HG03095 (cell line): ENCODE data around the gene DUSP19.
A peak's percentile ranks its signal among the peaks of the same experiment; 100 is the strongest.

Experiments
- ATAC-seq: cut with Tn5 transposase; IDR thresholded peaks from one replicate; pipeline ENCODE4 v1.9.1; 2021; ENCODE audit warnings: moderate library complexity; ENCODE audit not compliant: unreplicated experiment

Gene DUSP19

GRCh38 chr2:183063083-183063482 is 15.5 kb upstream of the DUSP19 start:
- ATAC-seq = no peak

GRCh38 chr2:183068561-183068960 is 10.0 kb upstream of the DUSP19 start:
- ATAC-seq = no peak

DNA sequence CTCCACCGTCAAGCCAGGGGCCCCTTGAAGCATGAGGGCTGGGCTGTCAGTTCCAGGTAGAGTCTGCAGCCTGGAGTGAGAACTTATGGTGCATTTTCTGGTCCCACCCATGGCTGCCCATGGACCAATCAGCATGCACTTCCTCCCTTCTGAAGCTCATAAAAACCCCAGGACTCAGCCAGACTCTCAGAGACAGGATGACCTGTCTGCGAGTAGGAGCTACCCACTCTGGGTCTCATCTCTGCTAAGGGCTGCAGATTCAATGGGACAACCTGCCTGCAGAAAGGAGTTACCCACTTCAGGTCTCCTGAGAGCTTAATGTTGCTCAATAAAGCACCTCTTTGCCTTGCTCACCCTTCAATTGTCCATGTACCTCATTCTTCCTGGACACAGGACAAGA is 9.4 kb upstream of the DUSP19 start:
- no peak for ATAC-seq

DNA sequence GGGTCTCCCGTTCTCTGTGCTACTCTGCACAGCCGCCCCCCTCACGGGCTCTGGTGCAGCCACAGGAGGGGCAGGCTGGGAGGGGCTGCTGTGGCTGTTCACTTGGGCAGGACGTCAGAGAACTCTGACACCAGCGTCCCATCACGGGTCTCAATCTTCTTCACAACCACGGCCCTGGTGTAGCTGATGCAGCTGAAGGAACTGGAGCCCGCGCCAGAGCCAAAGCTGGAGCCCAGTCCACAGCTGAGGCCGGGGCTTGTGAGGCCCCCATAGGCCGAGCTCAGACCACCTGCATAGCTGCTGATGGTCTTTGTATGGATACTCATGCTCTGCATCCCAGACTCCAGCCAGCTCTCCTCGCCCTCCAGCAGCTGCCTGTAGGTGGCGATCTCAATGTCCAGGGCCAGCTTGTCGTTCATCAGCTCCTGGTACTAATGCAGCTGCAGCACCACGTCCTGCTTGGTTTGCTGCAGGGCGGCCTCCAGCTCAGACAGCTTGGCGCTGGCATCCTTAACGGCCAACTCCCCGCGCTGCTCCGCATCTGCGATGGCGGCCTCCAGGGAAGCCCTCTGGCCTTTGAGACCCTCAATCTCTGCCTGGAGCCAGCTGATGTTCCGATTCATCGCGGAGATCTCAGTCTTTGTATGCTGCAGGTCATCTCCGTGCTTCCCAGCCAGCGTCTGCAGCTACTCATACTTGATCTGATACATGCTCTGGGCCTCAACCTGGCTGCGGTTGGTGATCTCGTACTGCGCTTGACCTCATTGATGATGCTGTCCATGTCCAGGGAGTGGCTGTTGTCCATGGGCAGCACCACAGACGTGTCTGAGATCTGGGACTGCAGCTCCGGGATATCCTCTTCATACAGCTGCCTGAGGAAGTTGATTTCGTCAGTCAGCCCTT is 7.4 kb upstream of the DUSP19 start:
- no peak for ATAC-seq

- no peak for ATAC-seq
Measured at GRCh38 chr2:183072177-183072576, 6.4 kb upstream of the DUSP19 start.

- ATAC-seq = no peak
Measured at GRCh38 chr2:183078163-183078463, 434 bp upstream of the DUSP19 start.

DNA sequence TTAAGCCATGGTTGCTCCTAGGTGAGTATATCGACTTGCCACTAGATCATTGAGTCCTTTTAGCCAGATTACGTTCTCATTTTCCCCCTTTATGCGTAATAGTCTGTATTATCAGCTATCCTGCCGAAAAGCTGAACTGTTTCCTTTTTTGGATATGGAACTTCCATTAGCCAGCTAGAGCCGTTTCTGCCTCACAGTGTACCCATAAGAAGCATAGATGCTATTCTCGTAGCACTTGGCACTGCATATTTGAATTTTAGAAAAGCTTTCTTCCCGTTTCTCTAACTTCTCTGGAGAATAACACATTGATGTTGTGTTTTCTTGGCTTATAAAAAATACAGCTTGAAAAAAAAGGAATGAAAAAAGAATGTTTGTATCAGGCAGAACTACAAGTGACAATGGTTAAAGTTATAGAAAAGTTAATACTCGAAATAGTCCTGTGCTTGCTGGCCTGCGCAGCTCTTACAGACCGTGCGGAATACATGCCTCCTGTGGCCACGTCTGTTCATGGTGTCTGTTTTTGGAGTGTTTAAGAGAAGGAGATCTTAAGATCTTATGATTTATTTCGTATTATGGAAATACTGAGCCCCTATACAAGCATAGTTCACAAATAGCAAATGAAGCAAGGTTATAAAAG is 710 bp downstream of the DUSP19 start:
- peak; percentile 27 for ATAC-seq

DNA sequence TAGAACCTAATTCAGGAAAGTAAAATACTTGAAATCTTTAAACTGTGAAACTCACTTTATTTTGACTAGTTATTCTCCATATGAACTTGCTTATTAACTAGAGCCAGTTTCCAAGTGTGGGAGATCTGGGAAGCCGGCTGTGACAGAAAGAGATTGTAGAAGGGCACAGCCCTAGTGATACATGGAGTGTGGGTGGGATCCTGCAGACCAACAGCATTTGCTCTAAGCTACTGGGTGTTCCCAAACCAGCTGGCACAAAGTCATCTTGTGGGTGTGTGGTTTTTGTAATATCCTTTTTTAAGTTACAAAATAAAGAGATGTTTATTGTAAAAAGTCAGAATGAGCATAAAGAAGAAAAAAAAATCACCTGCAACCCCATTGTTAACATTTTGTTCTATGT is 3.4 kb downstream of the DUSP19 start:
- no peak for ATAC-seq

DNA sequence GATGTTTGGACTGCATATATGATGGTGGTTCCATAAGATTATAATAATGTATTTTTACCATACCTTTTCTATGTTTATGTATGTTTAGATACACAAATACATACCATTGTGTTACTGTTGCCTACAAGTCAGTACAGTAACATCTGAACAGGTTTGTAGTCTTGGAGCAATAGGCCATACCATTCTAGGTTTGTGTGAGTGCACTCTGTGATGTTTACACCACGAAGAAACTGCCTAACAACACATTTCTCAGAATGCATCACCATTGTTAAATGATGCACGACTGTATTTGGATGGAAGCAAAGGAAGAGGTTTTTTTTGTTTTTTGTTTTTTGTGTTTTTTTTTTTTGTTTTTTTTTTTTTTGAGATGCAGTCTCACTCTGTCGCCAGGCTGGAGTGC is 9.5 kb downstream of the DUSP19 start:
- no peak for ATAC-seq

GRCh38 chr2:183089192-183089851 is 10.8 kb downstream of the DUSP19 start:
- ATAC-seq = peak; percentile 39

- ATAC-seq = no peak
Measured at GRCh38 chr2:183091318-183091953, 12.9 kb downstream of the DUSP19 start.

DNA sequence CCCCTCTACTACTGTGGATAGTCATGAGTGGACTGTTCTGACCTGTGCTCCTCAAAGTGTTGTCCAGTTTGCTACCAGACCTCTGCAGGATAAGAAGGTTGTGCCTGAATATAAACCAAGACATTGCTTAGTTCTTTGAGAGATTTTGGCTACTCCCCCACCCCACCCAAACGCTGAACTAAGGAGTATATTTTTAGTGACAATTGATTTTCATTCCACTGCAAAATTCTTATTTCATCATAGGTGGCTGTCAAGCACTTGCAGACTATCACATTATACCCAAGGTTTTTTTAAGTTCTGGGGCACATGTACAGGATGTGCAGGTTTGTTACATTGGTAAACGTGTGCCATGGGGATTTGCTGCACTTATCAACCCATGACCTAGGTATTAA is 13.4 kb downstream of the DUSP19 start:
- no peak for ATAC-seq

DNA sequence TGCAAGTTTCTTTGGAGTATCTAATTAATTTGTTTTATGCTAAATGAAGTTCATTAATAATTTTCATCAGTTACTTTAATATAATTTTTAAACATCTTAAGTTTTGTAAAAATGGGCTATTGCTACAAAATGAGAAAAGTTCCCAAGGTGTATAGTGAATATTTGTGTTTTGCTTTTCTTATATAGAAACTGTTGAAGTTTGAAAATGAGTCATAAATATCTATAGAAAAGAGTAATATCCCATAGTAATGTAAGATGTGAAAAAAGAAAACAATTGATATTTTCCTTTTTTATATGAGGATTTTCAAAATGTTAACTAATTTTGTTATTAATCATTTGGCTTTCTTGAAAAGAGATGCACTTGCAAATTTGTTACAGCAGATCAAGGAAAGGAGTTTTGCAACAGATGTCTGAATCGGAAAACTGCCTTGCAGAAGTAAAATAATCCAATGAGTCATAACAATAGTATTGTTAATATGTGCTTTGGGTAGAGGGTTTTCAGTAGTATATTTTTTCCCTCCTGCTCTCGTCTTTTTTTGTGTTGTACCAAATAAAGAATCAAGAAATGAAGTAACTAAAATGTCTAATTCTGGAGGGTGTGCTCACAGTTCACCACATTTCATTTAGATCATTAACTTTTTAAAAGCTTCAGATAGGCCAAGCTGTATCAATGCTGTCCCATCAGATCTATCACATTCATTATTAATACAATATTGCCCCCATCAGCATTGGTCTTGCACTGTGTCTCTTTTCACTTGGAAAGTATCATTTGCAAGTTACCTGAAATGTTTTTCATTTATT is 15.5 kb downstream of the DUSP19 start:
- ATAC-seq = peak; percentile 80

- no peak for ATAC-seq
Measured at GRCh38 chr2:183105402-183106134, 27.0 kb downstream of the DUSP19 start.

GRCh38 chr2:183112577-183112976 is 34.0 kb downstream of the DUSP19 start:
- no peak for ATAC-seq

DNA sequence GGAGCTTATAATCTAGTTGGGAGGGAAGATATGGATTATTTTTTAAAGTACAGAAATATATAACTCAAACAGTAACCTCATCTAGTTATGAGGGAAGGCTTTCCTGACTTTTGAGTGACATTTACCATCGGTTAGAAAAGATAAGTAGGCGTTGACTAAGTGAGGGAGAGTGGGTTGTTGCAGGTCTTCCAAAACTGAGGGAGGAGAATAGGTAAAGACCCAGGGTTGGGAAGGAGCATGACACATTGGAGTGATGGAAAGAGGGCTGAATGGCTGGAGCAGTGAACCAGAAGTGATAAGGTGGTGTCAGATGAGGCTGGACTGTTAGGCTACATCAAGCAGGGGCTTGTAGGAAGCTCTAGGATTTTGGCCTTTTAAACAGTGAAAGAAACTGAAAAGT is 35.1 kb downstream of the DUSP19 start:
- no peak for ATAC-seq

- ATAC-seq = no peak
Measured at GRCh38 chr2:183117226-183117625, 38.7 kb downstream of the DUSP19 start.

- ATAC-seq = no peak
Measured at GRCh38 chr2:183123117-183123958, 44.8 kb downstream of the DUSP19 start.

- ATAC-seq = peak; percentile 39
Measured at GRCh38 chr2:183123959-183124221, 45.3 kb downstream of the DUSP19 start.
